ENCODE results near the gene ATP2B2. TPM values are rescaled to one million over a fixed set of nuclear protein-coding genes. Genes with fewer than 3 reads are reported as not detected.
A peak's percentile ranks its signal among the peaks of the same experiment; 100 is the strongest.

Gene ATP2B2
- total and polyA plus RNA-seq, 10 of the 15 experiments (the other 5 are each of a cell fraction or from before 2014, with no cell fraction given): 0.04 TPM; not detected in 9

GRCh38 chr3:10344944-10345575 is 160.3 kb downstream of the ATP2B2 start (continued):
- TF ChIP-seq, protein P1, sequence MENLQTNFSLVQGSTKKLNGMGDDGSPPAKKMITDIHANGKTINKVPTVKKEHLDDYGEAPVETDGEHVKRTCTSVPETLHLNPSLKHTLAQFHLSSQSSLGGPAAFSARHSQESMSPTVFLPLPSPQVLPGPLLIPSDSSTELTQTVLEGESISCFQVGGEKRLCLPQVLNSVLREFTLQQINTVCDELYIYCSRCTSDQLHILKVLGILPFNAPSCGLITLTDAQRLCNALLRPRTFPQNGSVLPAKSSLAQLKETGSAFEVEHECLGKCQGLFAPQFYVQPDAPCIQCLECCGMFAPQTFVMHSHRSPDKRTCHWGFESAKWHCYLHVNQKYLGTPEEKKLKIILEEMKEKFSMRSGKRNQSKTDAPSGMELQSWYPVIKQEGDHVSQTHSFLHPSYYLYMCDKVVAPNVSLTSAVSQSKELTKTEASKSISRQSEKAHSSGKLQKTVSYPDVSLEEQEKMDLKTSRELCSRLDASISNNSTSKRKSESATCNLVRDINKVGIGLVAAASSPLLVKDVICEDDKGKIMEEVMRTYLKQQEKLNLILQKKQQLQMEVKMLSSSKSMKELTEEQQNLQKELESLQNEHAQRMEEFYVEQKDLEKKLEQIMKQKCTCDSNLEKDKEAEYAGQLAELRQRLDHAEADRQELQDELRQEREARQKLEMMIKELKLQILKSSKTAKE (IDR thresholded peaks at IDR 0.05; ENCODE audit: low read depth, poor library complexity, severe bottlenecking): no peak

DNA sequence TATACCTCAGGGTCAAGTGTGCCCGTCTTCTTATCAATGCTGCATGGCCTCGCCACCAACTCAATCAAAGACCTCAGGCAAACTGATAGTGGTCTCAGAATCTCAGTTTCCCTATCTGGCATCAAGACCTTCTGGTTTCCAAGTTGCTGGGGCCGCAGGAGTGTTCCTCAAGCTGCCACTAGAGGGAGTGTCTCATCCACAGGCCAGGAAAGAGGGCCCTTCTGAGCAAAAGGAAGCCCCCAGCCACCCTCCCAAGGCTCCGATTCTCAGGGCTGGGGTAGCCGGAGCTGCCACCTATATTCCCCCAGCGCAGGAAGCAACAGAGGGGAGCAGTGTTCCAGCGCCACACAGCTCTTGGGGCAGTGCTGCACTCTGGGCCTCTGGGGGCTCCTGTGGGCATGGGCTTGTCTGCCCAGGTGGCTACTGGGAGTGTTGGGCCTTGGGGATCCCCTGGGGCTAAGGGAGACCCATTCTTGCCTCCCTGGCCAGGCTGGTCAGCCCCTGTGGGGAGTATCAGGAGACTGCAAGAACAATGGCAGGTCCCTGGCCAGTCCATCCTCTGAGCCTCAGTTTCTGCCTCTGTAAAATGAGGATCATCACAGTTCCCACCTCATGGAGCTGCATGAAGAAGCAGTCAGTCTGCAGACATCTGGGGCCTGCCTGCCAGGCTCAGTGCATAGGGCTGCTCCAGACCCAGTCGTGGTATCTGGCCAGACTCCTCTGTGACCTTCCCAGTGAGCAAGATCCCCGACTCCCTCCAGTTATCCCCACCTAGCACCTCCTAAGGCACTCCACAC is 161.0 kb downstream of the ATP2B2 start:
- Histone ChIP-seq H3K9me3 (replicated peaks; ENCODE audit: control insufficient read depth, insufficient read depth, low read length) (no peaks in the 10 kb centered on the region), H3K4me1 (ENCODE audit: control insufficient read depth, insufficient read depth, low read length) (no peaks in the 10 kb centered on the region), H3K9ac (ENCODE audit: control insufficient read depth, insufficient read depth, low read length) (no peak overlapping the region), H3K4me3 (no peak overlapping the region), H3K27ac (ENCODE audit: control insufficient read depth, insufficient read depth) (no peak overlapping the region), H3K36me3 (ENCODE audit: control insufficient read depth in 2 of 2, insufficient read depth in 2 of 2, low read length in 1 of 2) (no peaks in the 10 kb centered on the region), H2AFZ (ENCODE audit: control insufficient read depth, low read depth, low read length) (no peak overlapping the region), H4K20me1 (ENCODE audit: control insufficient read depth, insufficient read depth) (no peaks in the 10 kb centered on the region), H3K27me3 (replicated peaks in 1 of 2; ENCODE audit: control insufficient read depth in 2 of 2, insufficient read depth in 2 of 2, low read length in 1 of 2) (no peaks in the 10 kb centered on the region; a peak in 1 of 4 replicates), H3K4me2 (ENCODE audit: control insufficient read depth, insufficient read depth) (no peak overlapping the region), H3K79me2 (ENCODE audit: control insufficient read depth, insufficient read depth, low read length) (no peaks in the 10 kb centered on the region)
- peak; percentile 80 for ATAC-seq
- POLR2A ChIA-PET: no interaction called here
- in situ Hi-C loops (cut with MboI): loop anchor here (5.0 kb wide), 1 partner anchor 398 kb away; no protein-coding TSS in a partner anchor
- peak; percentile 27 for FAIRE-seq
- DNase-seq (ENCODE audit: low read depth, low spot score): no peak
- SMC1A ChIA-PET (ENCODE audit: uncharacterized antibody, unreplicated experiment): interaction anchor here (1.0 to 1.5 kb wide), 3 partner anchors 13 to 397 kb away, joined by 3 to 4 read pairs (median 3); no protein-coding TSS in a partner anchor
- RAD21 ChIA-PET (ENCODE audit: unreplicated experiment): interaction anchor here (0.9 to 3.2 kb wide), 3 partner anchors 13 to 395 kb away, joined by 3 to 17 read pairs (median 3); no protein-coding TSS in a partner anchor
- no TSS peak for BruUV-seq (replicated peaks)
- intact Hi-C loops (cut with micrococcal nuclease; ENCODE audit: unreplicated experiment): loop anchor here (1.0 kb wide), 1 partner anchor 395 kb away; no protein-coding TSS in a partner anchor
- CTCF ChIA-PET: interaction anchor here (0.6 to 3.3 kb wide), 9 partner anchors 10 to 1115 kb away, joined by 3 to 34 read pairs (median 3); no protein-coding TSS in a partner anchor
- 8% methylated on average over 9 of the region's 9 CpGs for WGBS (ENCODE audit: insufficient coverage, insufficient replicate concordance, low lambda C conversion rate, missing lambda C conversion rate)
- no peak for TF ChIP-seq RELB (IDR thresholded peaks at IDR 0.05; ENCODE audit: low read depth)
- TF ChIP-seq, protein P2, sequence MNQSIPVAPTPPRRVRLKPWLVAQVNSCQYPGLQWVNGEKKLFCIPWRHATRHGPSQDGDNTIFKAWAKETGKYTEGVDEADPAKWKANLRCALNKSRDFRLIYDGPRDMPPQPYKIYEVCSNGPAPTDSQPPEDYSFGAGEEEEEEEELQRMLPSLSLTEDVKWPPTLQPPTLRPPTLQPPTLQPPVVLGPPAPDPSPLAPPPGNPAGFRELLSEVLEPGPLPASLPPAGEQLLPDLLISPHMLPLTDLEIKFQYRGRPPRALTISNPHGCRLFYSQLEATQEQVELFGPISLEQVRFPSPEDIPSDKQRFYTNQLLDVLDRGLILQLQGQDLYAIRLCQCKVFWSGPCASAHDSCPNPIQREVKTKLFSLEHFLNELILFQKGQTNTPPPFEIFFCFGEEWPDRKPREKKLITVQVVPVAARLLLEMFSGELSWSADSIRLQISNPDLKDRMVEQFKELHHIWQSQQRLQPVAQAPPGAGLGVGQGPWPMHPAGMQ (IDR thresholded peaks at IDR 0.05; ENCODE audit: borderline replicate concordance): no peak
- TF ChIP-seq SMC3 (IDR thresholded peaks at IDR 0.05; ENCODE audit: borderline replicate concordance, low read length): peak; percentile 80
- TF ChIP-seq STAT3 (IDR thresholded peaks at IDR 0.05; ENCODE audit: low read depth, low read length): no peak
- no peak for TF ChIP-seq SUPT20H (IDR thresholded peaks at IDR 0.05; ENCODE audit: borderline replicate concordance, control insufficient read depth, low read depth, low read length)
- peak; percentile 43; the same call in 1 of the 2 replicates for TF ChIP-seq YY1 (IDR thresholded peaks at IDR 0.05; ENCODE audit: low read depth, low read length)
- no peak for TF ChIP-seq HDAC6 (IDR thresholded peaks at IDR 0.05; ENCODE audit: unreplicated experiment)
- TF ChIP-seq, protein P3, sequence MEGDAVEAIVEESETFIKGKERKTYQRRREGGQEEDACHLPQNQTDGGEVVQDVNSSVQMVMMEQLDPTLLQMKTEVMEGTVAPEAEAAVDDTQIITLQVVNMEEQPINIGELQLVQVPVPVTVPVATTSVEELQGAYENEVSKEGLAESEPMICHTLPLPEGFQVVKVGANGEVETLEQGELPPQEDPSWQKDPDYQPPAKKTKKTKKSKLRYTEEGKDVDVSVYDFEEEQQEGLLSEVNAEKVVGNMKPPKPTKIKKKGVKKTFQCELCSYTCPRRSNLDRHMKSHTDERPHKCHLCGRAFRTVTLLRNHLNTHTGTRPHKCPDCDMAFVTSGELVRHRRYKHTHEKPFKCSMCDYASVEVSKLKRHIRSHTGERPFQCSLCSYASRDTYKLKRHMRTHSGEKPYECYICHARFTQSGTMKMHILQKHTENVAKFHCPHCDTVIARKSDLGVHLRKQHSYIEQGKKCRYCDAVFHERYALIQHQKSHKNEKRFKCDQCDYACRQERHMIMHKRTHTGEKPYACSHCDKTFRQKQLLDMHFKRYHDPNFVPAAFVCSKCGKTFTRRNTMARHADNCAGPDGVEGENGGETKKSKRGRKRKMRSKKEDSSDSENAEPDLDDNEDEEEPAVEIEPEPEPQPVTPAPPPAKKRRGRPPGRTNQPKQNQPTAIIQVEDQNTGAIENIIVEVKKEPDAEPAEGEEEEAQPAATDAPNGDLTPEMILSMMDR (IDR thresholded peaks at IDR 0.05 in 2 of 3, conservative IDR thresholded peaks at IDR 0.05 in 1 of 3; ENCODE audit: control insufficient read depth in 2 of 3, extremely low read depth in 1 of 3, insufficient read depth in 1 of 3, low read depth in 3 of 3, low read length in 3 of 3): peak; percentile 87 to 95 (median 90)
- no peak for TF ChIP-seq LARP7 (IDR thresholded peaks at IDR 0.05)
- no peak for TF ChIP-seq CHD4 (IDR thresholded peaks at IDR 0.05)
